COLO668 (cell line): ENCODE results near the gene IRF7.

ENCODE experiments used
- DNase-seq: peaks from one replicate; lab custom pipeline; 2025; ENCODE audit not compliant: unreplicated experiment; lab: John Stamatoyannopoulos, UW

IRF7 gene

GRCh38 chr11:565921-566509 lies 49.7 kb downstream of the IRF7 start:
- no peak for DNase-seq

GRCh38 chr11:563812-564578 lies 51.8 kb downstream of the IRF7 start:
- DNase-seq = no peak

GRCh38 chr11:563066-563811 lies 52.5 kb downstream of the IRF7 start:
- DNase-seq = no peak
